Cerebellar nuclear complex (tissue), 1 donor: ENCODE data around the gene FCRL5.
"Not testable (repeated sequence)": the region's sequence is repeated elsewhere in the genome, so short reads cannot be mapped to it uniquely, and the experiment has no call there.

Experiments
- DNase-seq, 2 experiments: peaks; one replicate each; lab custom pipeline; 2025; lab: John Stamatoyannopoulos, UW

FCRL5 gene

GRCh38 chr1:157551694-157552693 lies at the start of gene FCRL5:
Gene FCRL5 (minus strand): TSS chr1:157552515. CDS start chr1:157552362, 153 bp downstream.
- DNase-seq, result no peak

- DNase-seq, result no peak
These were observed 47.9 kb upstream of the FCRL5 start for GRCh38 chr1:157600236-157600635.

GRCh38 chr1:157597959-157598667 lies 45.8 kb upstream of the FCRL5 start, which contains the start of gene FCRL4:
Gene FCRL4 (minus strand): TSS chr1:157598085. CDS start chr1:157597944, 141 bp downstream.
- no peak for DNase-seq

GRCh38 chr1:157596384-157596783 lies 44.1 kb upstream of the FCRL5 start:
- DNase-seq, result no peak

GRCh38 chr1:157595356-157595755 lies 43.0 kb upstream of the FCRL5 start:
- no peak for DNase-seq

GRCh38 chr1:157585984-157586383 lies 33.7 kb upstream of the FCRL5 start:
- DNase-seq, result no peak

- DNase-seq, result no peak
These were observed 32.2 kb upstream of the FCRL5 start for GRCh38 chr1:157584503-157584902.

- DNase-seq, result no peak
These were observed 28.5 kb upstream of the FCRL5 start for GRCh38 chr1:157580828-157581210.

GRCh38 chr1:157580179-157580827 lies 28.0 kb upstream of the FCRL5 start:
- no peak for DNase-seq

- DNase-seq, result no peak
These were observed 25.1 kb upstream of the FCRL5 start for GRCh38 chr1:157577420-157577819.

GRCh38 chr1:157575744-157576143 lies 23.4 kb upstream of the FCRL5 start:
- no peak for DNase-seq

GRCh38 chr1:157574836-157575235 lies 22.5 kb upstream of the FCRL5 start:
- no peak for DNase-seq

- no peak for DNase-seq
These were observed 14.4 kb upstream of the FCRL5 start for GRCh38 chr1:157566484-157567300.

- DNase-seq, result no peak
These were observed 10.2 kb upstream of the FCRL5 start for GRCh38 chr1:157562515-157562914.

GRCh38 chr1:157558119-157558518 lies 5.8 kb upstream of the FCRL5 start:
- no peak for DNase-seq

- not testable (repeated sequence) for DNase-seq
These were observed 4.2 kb downstream of the FCRL5 start for GRCh38 chr1:157548081-157548480.

GRCh38 chr1:157542676-157543075 lies 9.6 kb downstream of the FCRL5 start:
- no peak for DNase-seq

GRCh38 chr1:157540852-157541251 lies 11.5 kb downstream of the FCRL5 start:
- DNase-seq, result no peak

- no peak for DNase-seq
These were observed 12.1 kb downstream of the FCRL5 start for GRCh38 chr1:157540160-157540748.

- DNase-seq, result no peak
These were observed 12.7 kb downstream of the FCRL5 start for GRCh38 chr1:157539568-157539967.

GRCh38 chr1:157532569-157532968 lies 19.7 kb downstream of the FCRL5 start:
- DNase-seq, result no peak
